ENCODE data around the gene EIF4G3.
"Not testable (repeated sequence)": the region's sequence is repeated elsewhere in the genome, so short reads cannot be mapped to it uniquely, and the experiment has no call there.

EIF4G3 gene

GRCh38 chr1:20928146-20928545 lies 248.6 kb downstream of the EIF4G3 start:
- DNase-seq, result no peak

GRCh38 chr1:20921285-20921684 lies 255.4 kb downstream of the EIF4G3 start:
- DNase-seq, result no peak

DNA sequence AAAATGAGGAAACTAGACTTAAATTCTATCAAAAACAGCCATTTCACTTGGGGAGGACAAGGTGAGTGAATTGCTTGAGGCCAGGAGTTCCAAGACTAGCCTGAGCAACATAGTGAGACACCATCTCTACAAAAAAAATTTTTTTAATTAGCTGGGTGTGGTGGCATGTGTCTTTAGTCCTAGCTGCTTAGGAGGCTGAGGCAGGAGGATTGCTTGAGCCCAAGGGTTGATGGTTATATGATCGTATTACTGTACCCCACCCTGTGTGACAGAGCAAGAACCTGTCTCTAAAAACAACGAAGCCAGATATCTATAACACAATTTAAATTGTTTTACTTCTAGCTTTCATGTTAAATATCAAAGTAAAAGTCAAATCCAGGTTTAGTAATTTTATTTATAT lies 263.5 kb downstream of the EIF4G3 start:
- DNase-seq, result no peak

- DNase-seq, result not testable (repeated sequence)
These were observed 269.2 kb downstream of the EIF4G3 start for GRCh38 chr1:20907526-20907925.

DNA sequence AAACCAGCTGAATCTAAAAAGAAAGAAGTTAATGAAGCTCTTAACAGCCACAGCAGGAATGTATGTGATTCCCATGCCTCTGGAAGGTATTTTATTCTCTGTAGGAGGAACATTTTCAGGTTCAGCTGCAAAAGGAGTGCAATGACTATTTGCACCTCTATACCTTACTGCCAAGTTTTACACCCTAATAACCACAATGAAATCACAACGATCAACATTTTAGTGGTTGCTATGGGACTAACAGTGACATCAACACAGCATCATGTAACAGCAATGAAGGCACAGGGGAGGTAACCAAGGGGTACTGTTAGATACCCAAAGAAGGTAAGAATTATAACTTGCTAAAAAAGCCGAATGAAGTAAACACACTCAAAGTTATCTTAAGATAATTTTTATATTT lies 273.3 kb downstream of the EIF4G3 start:
- DNase-seq, result no peak

- no peak for DNase-seq
These were observed 276.6 kb downstream of the EIF4G3 start for GRCh38 chr1:20900056-20900455.

DNA sequence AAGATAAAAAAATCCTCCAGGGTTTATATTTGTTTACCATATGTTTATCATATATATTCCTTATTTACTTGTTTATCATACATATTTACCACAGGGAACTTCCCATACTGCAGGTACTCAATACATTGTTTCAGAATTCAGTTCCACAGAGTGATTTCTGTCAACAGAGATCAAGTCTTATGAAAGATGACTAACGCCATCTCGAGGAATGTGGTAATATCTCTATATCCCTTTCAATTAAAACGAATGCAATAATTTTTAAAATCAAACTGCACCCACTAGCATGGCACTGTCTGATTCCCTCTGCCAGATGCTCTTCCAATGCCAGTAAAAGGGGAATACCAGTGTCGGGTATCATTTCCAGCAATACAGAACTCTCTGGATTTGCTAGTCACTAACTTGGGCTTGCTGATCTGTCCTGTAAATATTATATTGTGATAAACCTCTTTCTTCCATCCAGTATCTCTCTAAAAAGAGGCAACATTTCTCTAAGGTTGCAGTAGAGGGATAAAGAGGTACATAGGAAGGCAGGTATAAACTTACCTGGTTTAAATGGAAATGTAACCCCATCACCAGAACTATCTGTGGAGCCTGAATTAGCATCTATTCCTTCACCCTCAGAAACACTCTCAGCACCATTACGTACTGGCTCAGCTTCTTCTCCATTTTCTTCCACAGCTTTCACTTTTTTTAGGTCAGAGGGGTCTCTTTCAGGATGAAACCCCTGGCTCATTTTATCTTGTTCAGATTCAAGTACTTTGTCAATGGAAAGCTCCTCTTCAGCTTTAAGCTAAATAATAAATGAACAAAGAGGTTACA lies 277.3 kb downstream of the EIF4G3 start:
- DNase-seq, result no peak

DNA sequence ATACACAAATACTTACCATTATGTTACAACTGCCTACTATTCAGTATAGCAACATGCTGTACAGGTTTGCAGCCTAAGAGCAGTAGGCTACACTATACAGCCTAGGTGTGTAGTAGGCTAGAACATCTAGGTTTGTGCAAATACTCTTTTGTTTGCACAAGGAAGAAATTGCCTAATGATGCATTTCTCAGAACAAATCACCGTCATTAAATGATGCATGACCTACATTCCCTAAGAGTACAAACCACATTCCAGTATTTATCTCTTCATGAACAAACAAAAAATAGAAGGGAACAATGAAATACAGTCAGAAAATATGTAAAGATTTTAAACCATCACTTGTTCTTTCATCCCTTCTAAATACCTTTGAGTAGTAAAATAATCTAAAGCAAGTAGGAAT lies 279.9 kb downstream of the EIF4G3 start:
- no peak for DNase-seq

- DNase-seq, result no peak
These were observed 282.8 kb downstream of the EIF4G3 start for GRCh38 chr1:20893931-20894330.

GRCh38 chr1:20891091-20891490 lies 285.6 kb downstream of the EIF4G3 start:
- DNase-seq, result no peak

GRCh38 chr1:20887246-20887645 lies 289.5 kb downstream of the EIF4G3 start:
- DNase-seq, result no peak

DNA sequence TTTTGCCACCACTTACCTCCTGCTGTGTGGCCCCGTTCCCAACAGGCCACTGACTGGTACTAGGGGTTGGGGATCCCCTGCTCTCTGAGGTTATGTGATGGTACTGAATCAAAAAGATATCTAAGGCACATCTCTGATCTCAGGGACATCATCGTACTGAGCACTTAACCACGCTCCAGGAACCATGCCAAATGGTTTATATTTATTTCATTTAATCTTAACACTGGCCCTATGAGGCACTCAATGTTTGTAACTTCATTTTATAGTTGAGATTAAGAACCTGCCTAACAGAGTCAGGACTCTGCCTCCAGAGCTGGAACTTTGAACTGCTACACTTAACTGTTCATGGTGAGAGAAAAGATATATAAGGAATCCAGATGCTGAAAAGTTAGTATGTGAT lies 291.6 kb downstream of the EIF4G3 start:
- no peak for DNase-seq

GRCh38 chr1:20884513-20884912 lies 292.2 kb downstream of the EIF4G3 start:
- DNase-seq, result no peak

- DNase-seq, result no peak
These were observed 292.9 kb downstream of the EIF4G3 start for GRCh38 chr1:20883766-20884165.

DNA sequence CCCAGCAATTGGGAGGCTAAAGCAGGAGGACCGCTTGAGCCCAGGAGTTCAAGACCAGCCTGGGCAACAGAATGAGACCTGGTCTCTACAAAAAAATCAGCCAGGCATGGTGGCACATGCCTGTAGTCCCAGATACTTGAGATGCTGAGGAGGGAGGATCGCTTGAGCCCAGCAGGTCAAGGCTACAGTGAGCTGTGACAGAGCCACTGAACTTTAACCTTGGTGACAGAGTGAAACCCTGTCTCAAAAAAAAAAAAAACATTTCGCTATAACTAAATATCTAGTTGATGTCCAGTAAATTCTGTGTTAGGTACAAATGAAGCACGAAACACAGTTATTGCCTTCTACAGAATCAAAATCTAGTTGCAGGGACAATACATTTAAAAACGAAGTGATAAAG lies 293.9 kb downstream of the EIF4G3 start:
- no peak for DNase-seq

DNA sequence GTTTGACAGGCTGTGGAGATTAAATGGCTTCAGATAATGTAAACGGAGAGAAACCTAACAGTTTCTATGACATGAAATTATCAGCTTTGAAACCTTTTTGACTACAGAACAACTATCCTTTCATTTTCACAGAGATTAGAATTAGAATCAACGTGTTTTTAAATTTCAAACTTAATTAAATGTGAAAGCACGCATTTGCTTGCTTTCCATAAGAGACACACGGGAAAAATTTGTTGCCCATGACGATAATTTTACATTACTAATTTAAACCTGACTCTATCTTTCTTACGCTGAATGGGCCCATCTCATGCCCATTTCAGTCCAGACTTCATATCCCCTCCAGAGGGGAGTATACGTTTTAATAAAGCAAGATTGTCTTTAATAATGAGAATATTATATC lies 297.9 kb downstream of the EIF4G3 start:
- DNase-seq, result no peak

DNA sequence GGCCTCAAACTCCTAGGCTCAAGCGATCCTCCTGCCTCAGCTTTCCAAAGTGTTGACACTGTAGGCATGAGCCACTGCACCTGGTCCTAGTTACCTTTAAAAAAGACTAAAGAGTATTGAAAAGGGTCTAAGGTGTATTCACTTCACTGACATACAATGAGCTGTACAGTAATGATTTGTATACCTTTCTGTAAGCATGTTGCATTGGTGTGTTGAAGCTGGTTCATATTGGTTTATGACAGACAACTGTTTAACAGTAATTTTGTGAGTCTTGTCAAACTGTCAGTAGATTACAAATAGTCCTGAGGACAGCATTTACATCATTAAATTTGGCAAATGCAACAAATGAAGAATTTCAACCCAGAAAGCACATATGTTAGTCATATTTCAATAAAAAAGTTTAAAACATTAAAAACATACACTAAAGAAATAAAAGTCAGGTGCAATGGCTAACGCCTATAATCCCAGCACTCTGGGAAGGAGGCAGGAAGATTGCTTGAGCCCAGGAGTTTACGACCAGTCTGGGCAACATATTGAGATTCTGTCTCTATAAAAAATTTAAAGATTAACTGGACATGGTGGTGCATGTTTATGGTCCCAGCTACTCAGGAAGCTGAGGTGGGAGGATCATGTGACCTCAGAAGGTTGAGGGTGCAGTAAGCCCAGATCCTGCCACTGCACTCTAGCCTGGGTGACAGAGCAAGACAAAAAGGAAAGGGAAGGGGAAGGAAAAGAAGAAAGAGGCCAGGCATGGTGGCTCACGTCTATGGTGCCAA lies 301.3 kb downstream of the EIF4G3 start:
- DNase-seq, result no peak

GRCh38 chr1:20873311-20873710 lies 303.4 kb downstream of the EIF4G3 start:
- no peak for DNase-seq

- no peak for DNase-seq
These were observed 305.3 kb downstream of the EIF4G3 start for GRCh38 chr1:20871419-20871818.

- no peak for DNase-seq
These were observed 306.0 kb downstream of the EIF4G3 start for GRCh38 chr1:20870718-20871117.

- no peak for DNase-seq
These were observed 308.4 kb downstream of the EIF4G3 start for GRCh38 chr1:20868263-20868662.

DNA sequence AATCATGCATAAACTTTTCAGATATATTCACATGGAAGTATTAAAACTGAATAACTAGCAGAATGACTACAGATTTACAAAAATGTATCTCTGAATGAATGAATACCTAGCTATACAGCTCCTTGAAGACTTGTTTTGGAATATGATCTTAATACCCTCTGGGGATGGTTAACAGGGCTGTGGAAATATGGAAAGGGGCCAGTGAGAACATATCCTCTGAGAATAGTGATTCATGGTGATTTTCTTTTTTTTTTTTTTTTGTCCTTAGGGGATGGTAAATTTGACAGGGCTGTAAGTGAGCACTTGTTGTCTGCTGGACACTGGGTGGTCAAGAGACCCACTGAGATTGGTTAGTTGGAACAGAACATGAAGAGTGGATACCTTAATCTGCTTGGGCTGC lies 308.9 kb downstream of the EIF4G3 start:
- no peak for DNase-seq

- no peak for DNase-seq
These were observed 309.6 kb downstream of the EIF4G3 start for GRCh38 chr1:20867062-20867461.

DNA sequence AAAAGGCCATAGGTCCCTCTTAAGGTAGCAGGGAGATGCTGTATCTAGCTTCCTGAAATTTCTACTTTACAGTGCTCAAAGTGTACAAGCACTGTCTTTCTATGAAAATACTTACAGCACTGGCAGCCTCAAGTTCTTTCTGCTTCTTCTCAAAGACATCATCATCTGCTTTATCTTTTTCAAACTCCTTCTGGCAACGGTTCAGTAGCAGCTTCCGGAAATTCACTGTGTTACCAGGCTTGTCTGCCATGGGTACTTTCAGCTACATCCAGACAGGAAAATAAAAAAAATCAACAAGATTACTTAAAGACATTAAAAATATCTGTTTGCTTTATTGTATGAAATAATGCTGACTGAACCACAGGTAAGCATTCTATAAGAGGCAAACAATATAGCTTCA lies 311.7 kb downstream of the EIF4G3 start:
- no peak for DNase-seq

All from activated naive CD4-positive, alpha-beta T cell (primary cell).